ENCODE measurements around the gene FRMD4B. TPM values are rescaled to one million over a fixed set of nuclear protein-coding genes. Genes with fewer than 3 reads are reported as not detected.

The FRMD4B gene
- total RNA-seq, 4 donors from 2014 or later, result 58.0 to 71.9 (median 63.4) TPM

DNA sequence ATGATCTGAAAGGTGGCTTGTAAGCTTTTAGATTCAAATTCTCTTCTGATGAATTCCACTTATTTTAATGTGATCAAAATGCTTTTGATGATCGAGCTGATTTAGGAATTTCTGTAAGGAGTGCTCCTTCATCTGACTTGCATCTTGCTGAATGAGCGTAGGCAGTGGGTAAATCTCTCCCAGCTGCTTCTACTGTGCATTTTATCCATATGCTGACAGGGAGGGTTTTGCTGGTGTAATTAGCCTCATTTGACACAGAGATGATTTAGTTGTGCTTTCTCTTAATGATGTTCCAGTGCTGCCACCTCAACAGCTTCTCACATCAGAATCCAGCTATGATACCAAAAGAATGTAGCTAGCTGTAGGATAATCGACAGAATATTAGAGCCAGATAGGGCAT is 259.7 kb downstream of the FRMD4B start:
- no peak overlapping the region for H3K4me3 ChIP-seq (ENCODE audit: low read depth, poor library complexity, severe bottlenecking)
- no peak for TF ChIP-seq POLR2A (IDR thresholded peaks at IDR 0.05)
- no peak for TF ChIP-seq CTCF (IDR thresholded peaks at IDR 0.05)
- no peak for DNase-seq (ENCODE audit: low spot score in 2 of 2)
- intact Hi-C loops (cut with DNase I; ENCODE audit: low total_unique reads), result no loop called here
- WGBS, 2 donors, result 72 to 74% methylated on average over 3 of the region's 3 CpGs

GRCh38 chr3:69122403-69122802 is 263.5 kb downstream of the FRMD4B start, which contains the start of gene LMOD3:
Gene LMOD3, minus strand, starts transcription at chr3:69122595. Its CDS starts 209 bp downstream, at chr3:69122386.
- DNase-seq (ENCODE audit: low spot score in 2 of 2), result no peak
- WGBS, 2 donors, result 71 to 83% methylated on average over 3 of the region's 3 CpGs
- TF ChIP-seq POLR2A (IDR thresholded peaks at IDR 0.05) (no peak), CTCF (IDR thresholded peaks at IDR 0.05) (no peak)
- no peak within 1 kb of the TSS for H3K4me3 ChIP-seq (ENCODE audit: low read depth, poor library complexity, severe bottlenecking)
- intact Hi-C loops (cut with DNase I; ENCODE audit: low total_unique reads), result no loop called here

DNA sequence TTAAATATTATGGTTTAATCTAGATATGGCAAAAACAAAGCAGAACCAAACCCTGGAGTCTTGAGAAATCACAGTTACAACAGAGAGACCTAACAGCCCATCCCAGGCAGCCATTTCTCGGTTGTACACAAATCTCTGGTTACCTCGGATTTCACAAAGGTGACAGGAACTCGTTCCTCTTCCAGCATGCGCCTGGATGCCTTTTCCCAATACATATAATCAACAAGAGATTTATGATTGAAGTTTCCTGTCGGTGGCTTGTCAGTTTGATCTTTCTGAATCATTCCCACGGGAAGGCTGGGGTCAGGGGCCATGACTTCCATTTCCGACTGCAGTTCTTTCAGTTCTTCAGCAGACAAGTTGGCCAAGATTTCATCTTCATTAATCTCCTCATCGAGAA is 263.9 kb downstream of the FRMD4B start:
- no peak for DNase-seq (ENCODE audit: low spot score in 2 of 2)
- H3K4me3 ChIP-seq (ENCODE audit: low read depth, poor library complexity, severe bottlenecking), result no peak overlapping the region
- intact Hi-C loops (cut with DNase I; ENCODE audit: low total_unique reads), result no loop called here
- TF ChIP-seq POLR2A (IDR thresholded peaks at IDR 0.05), result no peak
- no peak for TF ChIP-seq CTCF (IDR thresholded peaks at IDR 0.05)
- WGBS, 2 donors, result 57 to 66% methylated on average over 8 of the region's 8 CpGs

- DNase-seq (ENCODE audit: low spot score in 2 of 2), result no peak
- TF ChIP-seq CTCF (IDR thresholded peaks at IDR 0.05) (no peak), POLR2A (IDR thresholded peaks at IDR 0.05) (no peak)
- H3K4me3 ChIP-seq (ENCODE audit: low read depth, poor library complexity, severe bottlenecking), result no peak overlapping the region
- intact Hi-C loops (cut with DNase I; ENCODE audit: low total_unique reads), result no loop called here
- 79 to 81% methylated on average over 6 of the region's 6 CpGs for WGBS, 2 donors
Observed at GRCh38 chr3:69121513-69121912, 264.4 kb downstream of the FRMD4B start.

GRCh38 chr3:69120879-69121464 is 264.9 kb downstream of the FRMD4B start:
- 0 to 3% methylated on average over 1 of the region's 1 CpG for WGBS, 2 donors
- no peak overlapping the region for H3K4me3 ChIP-seq (ENCODE audit: low read depth, poor library complexity, severe bottlenecking)
- DNase-seq (ENCODE audit: low spot score in 2 of 2), result peak; percentile 68 to 93
- intact Hi-C loops (cut with DNase I; ENCODE audit: low total_unique reads), result no loop called here
- TF ChIP-seq CTCF (IDR thresholded peaks at IDR 0.05), result peak in 1 of 3 donors; percentile 75
- TF ChIP-seq POLR2A (IDR thresholded peaks at IDR 0.05), result no peak

Measured in lower leg skin (tissue), 4 donors.